SK-N-SH (cell line): Measurements from ENCODE around the gene OR56A4.

Source experiments
- GABPA ChIP-seq: IDR thresholded peaks from 2 replicates; pipeline ENCODE4 v1.4.0; 2012; ENCODE audit warnings: low read depth, mild to moderate bottlenecking
- IRF3 ChIP-seq: fragments of 150-350 bp; IDR thresholded peaks from 2 replicates; pipeline ENCODE4 v1.6.1; 2016; ENCODE audit warnings: mild to moderate bottlenecking, low read depth, low read length
- SMC3 ChIP-seq: IDR thresholded peaks from 2 replicates; pipeline ENCODE4 v1.6.1; 2012; ENCODE audit warnings: low read depth, low read length, improper control_type of control experiment

DNA sequence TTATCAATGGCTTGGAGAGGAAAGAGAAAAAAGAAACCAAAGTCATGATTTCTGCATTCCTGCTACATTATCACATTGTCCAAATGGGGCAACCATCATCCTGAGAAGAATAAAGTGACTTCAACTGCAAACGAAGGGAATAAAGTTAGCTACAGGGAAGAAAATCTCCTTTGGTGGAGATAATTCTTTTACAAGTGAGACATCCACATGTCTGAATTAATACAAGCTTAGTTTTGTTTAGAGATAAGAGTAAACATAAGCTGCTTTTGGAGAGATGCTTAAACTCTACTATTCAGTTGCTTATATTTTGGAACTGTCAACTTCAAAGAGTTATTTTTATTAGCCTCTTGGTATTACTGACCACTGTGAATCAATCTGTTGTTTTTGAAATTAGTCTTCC is 19.9 kb downstream of the OR56A4 start, which contains the start of gene OR52L1:
- no peak for TF ChIP-seq SMC3
- no peak for TF ChIP-seq GABPA
- TF ChIP-seq IRF3: no peak
